Left lung (tissue), 10 donors: Measurements from ENCODE around the gene WDR90. TPM values are rescaled to one million over a fixed set of nuclear protein-coding genes. Genes with fewer than 3 reads are reported as not detected.

Experiments
- ATAC-seq: fragments of 200-7000 bp; cut with Tn5 transposase; one replicate; pipeline ENCODE4 v1.9.1; 2020; ENCODE audit warnings: moderate library complexity
- DNase-seq, 4 donors: peaks; one replicate each; pipeline ENCODE4 v3.0.0-alpha.2; 2013 to 2020
- H3K27ac ChIP-seq, 2 donors: fragments of 200-600 bp; sonication (generic) in 1 of 2; one replicate each; pipeline versions ENCODE4 v1.5.0 to v1.8.0; 2020 to 2021
- H3K27me3 ChIP-seq, 2 donors: fragments of 200-600 bp; sonication (generic) in 1 of 2; one replicate each; pipeline versions ENCODE4 v1.5.0 to v1.8.0; 2020 to 2021
- H3K36me3 ChIP-seq, 2 donors: fragments of 200-600 bp; sonication (generic) in 1 of 2; one replicate each; pipeline versions ENCODE4 v1.5.0 to v1.8.0; 2020 to 2021
- H3K4me1 ChIP-seq, 2 donors: fragments of 200-600 bp; one replicate each; pipeline ENCODE4 v1.8.0; 2021
- H3K4me3 ChIP-seq, 2 donors: fragments of 200-600 bp; sonication (generic) in 1 of 2; one replicate each; pipeline versions ENCODE4 v1.5.0 to v1.8.0; 2020 to 2021; ENCODE audit warnings: mild to moderate bottlenecking in 1 of 2
- H3K9me3 ChIP-seq, 2 donors: fragments of 200-600 bp; sonication (generic) in 1 of 2; one replicate each; pipeline versions ENCODE4 v1.5.0 to v1.8.0; 2020 to 2021
- intact Hi-C, 2 donors: fragments of 100-400 bp; cut with DNase I; formaldehyde crosslinking; loops; one replicate each; pipeline versions ENCODE4 v1.11.2 to v1.14.2; 2022
- polyA plus RNA-seq, 6 donors: library from polyadenylated mRNA; unstranded; fragments of 120-200 nt; gene quantifications; one replicate each; pipeline ENCODE4 v1.2.1, GENCODE V29; 2013; ENCODE audit not compliant: insufficient read length in 6 of 6
- total RNA-seq, 2 donors: library from RNA; stranded (reverse); fragmentation: NEBNext Ultra II Directional; extraction: Animal tissue kit (Norgen Biotek cat#: 25700); gene quantifications; one replicate each; pipeline ENCODE4 v1.2.1, GENCODE V29; 2021
- TF ChIP-seq, protein P1 (sequence below), 2 donors: fragments of 200-600 bp; sonication (generic) in 1 of 2; IDR thresholded peaks; one replicate each; pipeline versions ENCODE4 v1.5.0 to v1.8.0; 2021; ENCODE audit warnings: antibody characterized with exemption in 2 of 2
- donor health status: DM: no; HTN: yes; CAD: no.
- donor health status: DM: no; HTN: no; CAD: no.

The WDR90 gene
- total and polyA plus RNA-seq, 8 donors = 27.3 to 63.0 (median 41.4) TPM

DNA sequence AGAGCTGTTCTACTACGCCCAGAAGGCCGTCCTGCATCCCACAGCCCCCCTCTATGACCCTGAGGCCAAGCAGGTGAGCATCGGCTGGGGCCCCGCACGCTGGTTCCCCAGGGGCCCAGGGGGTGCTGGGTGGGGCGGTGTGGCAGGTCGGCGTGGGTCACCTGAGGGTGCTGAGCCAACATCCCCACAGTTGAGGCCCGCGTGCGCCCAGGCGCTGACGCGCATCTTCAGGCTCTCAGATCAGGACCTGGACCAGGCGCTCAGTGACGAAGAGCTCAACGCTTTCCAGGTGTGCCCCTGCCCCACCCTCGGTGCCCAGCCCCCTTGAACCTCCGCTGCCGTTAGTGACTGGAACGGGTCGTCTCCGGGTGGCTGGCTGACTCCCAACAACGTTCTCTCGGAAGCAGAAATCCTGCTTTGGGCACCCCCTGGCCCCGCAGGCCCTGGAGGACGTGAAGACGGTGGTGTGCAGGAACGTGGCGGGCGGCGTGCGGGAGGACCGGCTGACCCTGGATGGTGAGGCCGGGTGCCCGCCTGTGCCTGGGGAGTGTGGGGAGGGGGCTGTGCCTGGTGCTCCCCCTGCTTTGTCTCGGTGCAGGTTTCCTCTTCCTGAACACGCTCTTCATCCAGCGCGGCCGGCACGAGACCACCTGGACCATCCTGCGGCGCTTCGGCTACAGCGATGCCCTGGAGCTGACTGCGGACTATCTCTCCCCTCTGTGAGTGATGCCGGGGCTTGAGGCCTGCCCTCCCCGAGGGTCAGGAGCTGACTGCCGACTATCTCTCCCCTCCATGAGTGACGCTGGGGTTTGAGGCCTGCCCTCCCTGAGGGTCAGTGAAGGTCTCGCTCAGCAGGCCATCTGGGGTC, 21.6 kb downstream of the WDR90 start:
- DNase-seq (no peak), ATAC-seq (no peak)
- Histone ChIP-seq H3K36me3 (peaks cover 0 to 56% of the 10 kb centered on the region in 2 donors), H3K9me3 (no peaks in the 10 kb centered on the region), H3K4me1 (peaks cover 11 to 34% of the 10 kb centered on the region in 2 donors), H3K27ac (no peak overlapping the region), H3K4me3 (no peak overlapping the region), H3K27me3 (peaks cover 0 to 14% of the 10 kb centered on the region in 2 donors)
- intact Hi-C loops = no loop called here
- TF ChIP-seq, protein P1, sequence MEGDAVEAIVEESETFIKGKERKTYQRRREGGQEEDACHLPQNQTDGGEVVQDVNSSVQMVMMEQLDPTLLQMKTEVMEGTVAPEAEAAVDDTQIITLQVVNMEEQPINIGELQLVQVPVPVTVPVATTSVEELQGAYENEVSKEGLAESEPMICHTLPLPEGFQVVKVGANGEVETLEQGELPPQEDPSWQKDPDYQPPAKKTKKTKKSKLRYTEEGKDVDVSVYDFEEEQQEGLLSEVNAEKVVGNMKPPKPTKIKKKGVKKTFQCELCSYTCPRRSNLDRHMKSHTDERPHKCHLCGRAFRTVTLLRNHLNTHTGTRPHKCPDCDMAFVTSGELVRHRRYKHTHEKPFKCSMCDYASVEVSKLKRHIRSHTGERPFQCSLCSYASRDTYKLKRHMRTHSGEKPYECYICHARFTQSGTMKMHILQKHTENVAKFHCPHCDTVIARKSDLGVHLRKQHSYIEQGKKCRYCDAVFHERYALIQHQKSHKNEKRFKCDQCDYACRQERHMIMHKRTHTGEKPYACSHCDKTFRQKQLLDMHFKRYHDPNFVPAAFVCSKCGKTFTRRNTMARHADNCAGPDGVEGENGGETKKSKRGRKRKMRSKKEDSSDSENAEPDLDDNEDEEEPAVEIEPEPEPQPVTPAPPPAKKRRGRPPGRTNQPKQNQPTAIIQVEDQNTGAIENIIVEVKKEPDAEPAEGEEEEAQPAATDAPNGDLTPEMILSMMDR (IDR thresholded peaks at IDR 0.05) = no peak

DNA sequence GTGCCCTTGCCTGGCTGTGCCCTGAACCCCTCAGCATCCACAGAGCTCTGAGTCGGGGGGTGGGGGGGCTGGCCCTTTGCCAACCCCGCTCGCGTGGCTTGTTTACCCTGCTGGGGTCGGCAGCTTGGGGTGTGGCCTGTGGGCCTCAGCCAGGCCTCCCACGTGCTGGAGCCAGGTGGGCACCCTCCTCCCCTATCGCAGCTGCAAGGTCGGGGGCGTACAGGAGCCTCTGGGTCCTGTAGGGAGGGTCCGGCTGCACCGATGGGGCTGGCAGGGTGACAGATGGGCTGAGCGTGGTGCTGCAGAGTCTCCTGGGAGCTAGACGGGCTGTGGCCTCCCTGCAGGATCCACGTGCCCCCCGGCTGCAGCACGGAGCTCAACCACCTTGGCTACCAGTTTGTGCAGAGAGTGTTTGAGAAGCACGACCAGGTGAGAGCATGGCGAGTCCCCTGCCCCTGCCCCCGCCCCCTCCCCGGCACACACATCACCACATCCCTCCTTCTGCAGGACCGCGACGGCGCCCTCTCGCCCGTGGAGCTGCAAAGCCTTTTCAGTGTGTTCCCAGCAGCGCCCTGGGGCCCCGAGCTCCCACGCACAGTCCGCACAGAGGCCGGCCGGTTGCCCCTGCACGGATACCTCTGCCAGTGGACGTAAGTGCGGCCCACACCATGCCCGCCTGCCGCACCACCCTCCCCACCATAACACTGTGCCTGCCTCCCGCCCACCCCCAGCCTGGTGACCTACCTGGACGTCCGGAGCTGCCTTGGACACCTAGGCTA, 22.4 kb downstream of the WDR90 start:
- Histone ChIP-seq H3K36me3 (peaks cover 0 to 56% of the 10 kb centered on the region in 2 donors), H3K9me3 (no peaks in the 10 kb centered on the region), H3K4me1 (peaks cover 11 to 36% of the 10 kb centered on the region in 2 donors), H3K27me3 (peaks cover 0 to 22% of the 10 kb centered on the region in 2 donors), H3K4me3 (no peak overlapping the region), H3K27ac (no peak overlapping the region)
- intact Hi-C loops = no loop called here
- DNase-seq = no peak
- ATAC-seq = no peak
- TF ChIP-seq, protein P1 (IDR thresholded peaks at IDR 0.05) = no peak

DNA sequence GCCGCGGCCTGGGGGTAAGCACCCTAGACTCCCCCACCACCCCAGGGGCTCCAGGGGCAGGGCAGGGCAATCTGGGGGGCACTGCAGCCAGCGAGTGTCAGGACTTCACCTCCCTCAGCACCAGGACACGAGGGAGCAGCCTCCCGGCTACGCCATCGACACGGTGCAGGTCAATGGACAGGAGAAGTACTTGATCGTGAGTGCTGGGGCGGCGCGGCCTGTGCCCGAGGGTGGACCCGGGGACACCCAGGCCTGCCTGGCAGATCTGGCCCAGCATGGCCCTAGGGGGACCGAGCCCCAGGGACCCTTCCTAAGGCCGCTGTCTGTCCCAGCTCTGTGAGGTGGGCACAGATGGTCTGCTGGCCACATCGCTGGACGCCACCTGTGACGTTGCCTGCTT, 23.2 kb downstream of the WDR90 start:
- no peak for ATAC-seq
- TF ChIP-seq, protein P1 (IDR thresholded peaks at IDR 0.05) = no peak
- intact Hi-C loops = no loop called here
- H3K4me1 ChIP-seq = peaks cover 11 to 40% of the 10 kb centered on the region in 2 donors
- no peak for DNase-seq
- no peaks in the 10 kb centered on the region for H3K9me3 ChIP-seq
- no peak overlapping the region for H3K27ac ChIP-seq
- H3K27me3 ChIP-seq = peaks cover 0 to 31% of the 10 kb centered on the region in 2 donors
- H3K4me3 ChIP-seq = no peak overlapping the region
- H3K36me3 ChIP-seq = peaks cover 0 to 56% of the 10 kb centered on the region in 2 donors

DNA sequence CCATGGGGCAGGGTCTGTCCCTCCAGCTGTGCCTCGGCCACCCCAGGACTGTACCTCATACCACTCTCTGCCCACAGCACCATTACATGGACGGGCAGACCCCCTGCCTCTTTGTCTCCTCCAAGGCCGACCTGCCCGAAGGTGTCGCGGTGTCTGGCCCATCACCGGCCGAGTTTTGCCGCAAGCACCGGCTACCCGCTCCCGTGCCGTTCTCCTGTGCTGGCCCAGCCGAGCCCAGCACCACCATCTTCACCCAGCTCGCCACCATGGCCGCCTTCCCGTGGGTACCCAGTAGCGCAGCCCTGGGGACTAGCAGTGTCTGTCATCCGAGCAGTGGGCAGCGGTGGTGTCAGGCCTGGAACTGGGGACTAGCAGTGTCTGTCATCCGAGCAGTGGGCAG, 23.7 kb downstream of the WDR90 start:
- ATAC-seq (no peak), DNase-seq (no peak)
- Histone ChIP-seq H3K36me3 (peaks cover 0 to 56% of the 10 kb centered on the region in 2 donors), H3K4me1 (peaks cover 11 to 40% of the 10 kb centered on the region in 2 donors), H3K4me3 (no peak overlapping the region), H3K27ac (no peak overlapping the region), H3K27me3 (peaks cover 0 to 33% of the 10 kb centered on the region in 2 donors), H3K9me3 (no peaks in the 10 kb centered on the region)
- TF ChIP-seq, protein P1 (IDR thresholded peaks at IDR 0.05) = no peak
- intact Hi-C loops = no loop called here
